GM19193 (cell line): ENCODE measurements around the gene STAT5A.
A peak's percentile ranks its signal among the peaks of the same experiment; 100 is the strongest.

Experiments
- POLR2A ChIP-seq: IDR thresholded peaks from 4 replicates; pipeline ENCODE4 v1.6.1; 2011; ENCODE audit not compliant: insufficient read depth, insufficient read length; ENCODE audit errors: extremely low read depth

STAT5A gene

GRCh38 chr17:42311240-42312034 is 23.1 kb downstream of the STAT5A start:
- TF ChIP-seq POLR2A, result peak; percentile 31

- TF ChIP-seq POLR2A, result no peak
Observed at GRCh38 chr17:42312035-42312284, 23.7 kb downstream of the STAT5A start.

GRCh38 chr17:42312285-42313130 is 24.2 kb downstream of the STAT5A start:
- no peak for TF ChIP-seq POLR2A

GRCh38 chr17:42313389-42313772 is 25.1 kb downstream of the STAT5A start:
- no peak for TF ChIP-seq POLR2A

GRCh38 chr17:42313773-42314566 is 25.7 kb downstream of the STAT5A start:
- peak; percentile 22 for TF ChIP-seq POLR2A

- no peak for TF ChIP-seq POLR2A
Observed at GRCh38 chr17:42315402-42316156, 27.3 kb downstream of the STAT5A start.

GRCh38 chr17:42316755-42317154 is 28.5 kb downstream of the STAT5A start:
- TF ChIP-seq POLR2A, result no peak

- no peak for TF ChIP-seq POLR2A
Observed at GRCh38 chr17:42317266-42317845, 29.1 kb downstream of the STAT5A start.

- no peak for TF ChIP-seq POLR2A
Observed at GRCh38 chr17:42321555-42321954, 33.3 kb downstream of the STAT5A start.

- no peak for TF ChIP-seq POLR2A
Observed at GRCh38 chr17:42322382-42323267, 34.3 kb downstream of the STAT5A start.

GRCh38 chr17:42323268-42323773 is 35.0 kb downstream of the STAT5A start:
- no peak for TF ChIP-seq POLR2A

GRCh38 chr17:42325026-42325425 is 36.7 kb downstream of the STAT5A start:
- TF ChIP-seq POLR2A, result no peak
